Thyroid gland (tissue), 4 donors: ENCODE measurements around the gene POLN.

Experiments used
- CTCF ChIP-seq, 6 experiments: fragments of 200-600 bp in 3 of 6; fragments of 450-650 bp in 3 of 6; sonication (generic) in 3 of 6; IDR thresholded peaks; one replicate each; pipeline ENCODE4 v1.5.1; 2016 to 2019; ENCODE audit warnings: antibody characterized with exemption in 6 of 6, mild to moderate bottlenecking in 2 of 6, inconsistent platforms in 1 of 6, moderate library complexity in 1 of 6
- POLR2A ChIP-seq, 2 donors: fragments of 450-650 bp; IDR thresholded peaks; one replicate each; pipeline ENCODE4 v1.6.1; 2017; ENCODE audit warnings: antibody characterized with exemption in 2 of 2, mild to moderate bottlenecking in 2 of 2, moderate library complexity in 1 of 2

- TF ChIP-seq CTCF (IDR thresholded peaks at IDR 0.05): no peak
- TF ChIP-seq POLR2A (IDR thresholded peaks at IDR 0.05): no peak
These were observed 178.2 kb downstream of the POLN start for GRCh38 chr4:2063557-2064275.
